Keratinocyte (primary cell): ENCODE data around the gene ANGEL1. TPM values are rescaled to one million over a fixed set of nuclear protein-coding genes. Genes with fewer than 3 reads are reported as not detected.

Experiments
- DNase-seq: peaks from one replicate; pipeline ENCODE4 v3.0.0-alpha.2; 2011; ENCODE audit warnings: low read depth, missing footprints, low spot score
- FAIRE-seq: peaks from 2 replicates; lab custom pipeline; 2011; peaks lifted over from hg19 to GRCh38; lab: Jason Lieb, UNC
- H2AFZ ChIP-seq: 2 replicates; pipeline ENCODE4 v1.6.0; 2012; ENCODE audit warnings: low read length, control low read depth, inconsistent platforms; ENCODE audit not compliant: control insufficient read depth
- H3K27ac ChIP-seq: 2 replicates; pipeline ENCODE4 v1.5.1; 2011; ENCODE audit warnings: low read length; ENCODE audit not compliant: control insufficient read depth, insufficient read depth
- H3K27me3 ChIP-seq: 3 replicates; pipeline ENCODE4 v1.6.0; 2011; ENCODE audit warnings: low read length; ENCODE audit not compliant: control insufficient read depth, insufficient read depth; ENCODE audit errors: extremely low read depth
- H3K36me3 ChIP-seq, 2 experiments: 2 replicates in 1 of 2; 3 replicates in 1 of 2; pipeline ENCODE4 v1.5.1; 2011; ENCODE audit warnings: low read length in 2 of 2, mild to moderate bottlenecking in 1 of 2; ENCODE audit not compliant: control insufficient read depth in 2 of 2, insufficient read depth in 2 of 2; ENCODE audit errors: extremely low read depth in 1 of 2
- H3K4me1 ChIP-seq: 3 replicates; pipeline ENCODE4 v1.5.1; 2011; ENCODE audit warnings: low read length; ENCODE audit not compliant: control insufficient read depth, insufficient read depth; ENCODE audit errors: extremely low read depth
- H3K4me2 ChIP-seq: 3 replicates; pipeline ENCODE4 v1.6.0; 2011; ENCODE audit warnings: low read depth, low read length; ENCODE audit not compliant: control insufficient read depth, insufficient read depth; ENCODE audit errors: extremely low read depth
- H3K4me3 ChIP-seq, 3 experiments: fragments of 200-600 bp in 1 of 3; sonication (generic) in 1 of 3; 2 replicates in 2 of 3; 3 replicates in 1 of 3; pipeline ENCODE4 v1.5.1; 2011 to 2016; ENCODE audit warnings: low read length in 3 of 3, mild to moderate bottlenecking in 3 of 3, control low read depth in 2 of 3, inconsistent platforms in 1 of 3, low read depth in 1 of 3, mixed read lengths in 1 of 3, mixed run types in 1 of 3, moderate library complexity in 1 of 3; ENCODE audit not compliant: control insufficient read depth in 2 of 3, insufficient read depth in 2 of 3; ENCODE audit errors: extremely low read depth in 1 of 3
- H3K79me2 ChIP-seq: 2 replicates; pipeline ENCODE4 v1.6.0; 2012; ENCODE audit warnings: low read length; ENCODE audit not compliant: control insufficient read depth, insufficient read depth
- H3K9ac ChIP-seq: 3 replicates; pipeline ENCODE4 v1.6.0; 2011; ENCODE audit warnings: low read length; ENCODE audit not compliant: control insufficient read depth, insufficient read depth; ENCODE audit errors: extremely low read depth
- H3K9me1 ChIP-seq: 3 replicates; pipeline ENCODE4 v1.6.0; 2011; ENCODE audit warnings: low read length; ENCODE audit not compliant: control insufficient read depth, insufficient read depth; ENCODE audit errors: extremely low read depth
- H3K9me3 ChIP-seq: 2 replicates; pipeline ENCODE4 v1.5.1; 2012; ENCODE audit warnings: low read depth, low read length; ENCODE audit not compliant: control insufficient read depth
- H4K20me1 ChIP-seq: 3 replicates; pipeline ENCODE4 v1.6.0; 2011; ENCODE audit warnings: low read length; ENCODE audit not compliant: control insufficient read depth, insufficient read depth; ENCODE audit errors: extremely low read depth
- CTCF ChIP-seq, 3 experiments: IDR thresholded peaks in 1 of 3; conservative IDR thresholded peaks in 1 of 3; optimal IDR thresholded peaks in 1 of 3; 2 replicates in 2 of 3; 3 replicates in 1 of 3; pipeline versions ENCODE3 to v1.5.1; 2011; ENCODE audit warnings: low read length in 3 of 3, mild to moderate bottlenecking in 3 of 3, moderate library complexity in 2 of 3, control low read depth in 1 of 3, inconsistent platforms in 1 of 3; ENCODE audit not compliant: insufficient read depth in 2 of 3; ENCODE audit errors: extremely low read depth in 1 of 3
- EZH2 ChIP-seq: IDR thresholded peaks from one replicate; pipeline ENCODE4 v1.6.1; 2012; ENCODE audit warnings: inconsistent platforms, mild to moderate bottlenecking, low read length, moderate library complexity
- dilution Hi-C: fragments of 300-500 bp; cut with MboI; formaldehyde crosslinking; loops from one replicate; pipeline ENCODE4 v1.7.0; 2020; ENCODE audit warnings: low sequenced_read_pairs; ENCODE audit not compliant: extremely low pct_ligation_motif_present
- polyA plus RNA-seq, 5 experiments: library from polyadenylated mRNA; depleted of rRNA in 3 of 5; stranded (reverse) in 3 of 5; stranded (forward) in 1 of 5; unstranded in 1 of 5; fragments of >200 nt; gene quantifications; 1 replicate in 1 of 5; 2 replicates in 3 of 5; 3 replicates in 1 of 5; pipeline versions ENCODE4 v1.2.1 to v1.2.3, GENCODE V29; 2011 to 2012; ENCODE audit warnings: missing spikeins in 2 of 5, low read depth in 1 of 5, low replicate concordance in 1 of 5

The ANGEL1 gene
- polyA plus RNA-seq, 1 donor (not counting 4 experiments of a cell fraction or from before 2014, with no cell fraction given) = 13.0 TPM

- H3K36me3 ChIP-seq = no peaks in the 10 kb centered on the region
- dilution Hi-C loops = no loop called here
- H3K9ac ChIP-seq = no peak overlapping the region
- H3K4me3 ChIP-seq = no peak overlapping the region
- DNase-seq = no peak
- no peaks in the 10 kb centered on the region for H3K4me1 ChIP-seq
- no peak overlapping the region for H3K27ac ChIP-seq
- no peak overlapping the region for H2AFZ ChIP-seq
- H3K9me1 ChIP-seq = no peaks in the 10 kb centered on the region
- no peaks in the 10 kb centered on the region for H3K27me3 ChIP-seq
- H3K4me2 ChIP-seq = no peak overlapping the region
- no peaks in the 10 kb centered on the region for H3K9me3 ChIP-seq
- TF ChIP-seq CTCF (optimal IDR thresholded peaks at IDR 0.05 in 1 of 3, IDR thresholded peaks at IDR 0.05 in 1 of 3, conservative IDR thresholded peaks at IDR 0.05 in 1 of 3; ENCODE audit: extremely low read depth in 1 of 3, insufficient read depth in 2 of 3, low read length in 3 of 3) (no peak), EZH2 (no peak)
- H3K79me2 ChIP-seq = no peaks in the 10 kb centered on the region
- H4K20me1 ChIP-seq = no peaks in the 10 kb centered on the region
- no peak for FAIRE-seq
Measured at GRCh38 chr14:76856769-76857168, 44.1 kb upstream of the ANGEL1 start.

- H3K4me1 ChIP-seq = no peaks in the 10 kb centered on the region
- no peak overlapping the region for H3K9ac ChIP-seq
- no peaks in the 10 kb centered on the region for H3K9me3 ChIP-seq
- no peak overlapping the region for H3K4me2 ChIP-seq
- DNase-seq (no peak), FAIRE-seq (no peak)
- no peaks in the 10 kb centered on the region for H4K20me1 ChIP-seq
- no peaks in the 10 kb centered on the region for H3K36me3 ChIP-seq
- no peak overlapping the region for H2AFZ ChIP-seq
- no peaks in the 10 kb centered on the region for H3K79me2 ChIP-seq
- H3K27me3 ChIP-seq = no peaks in the 10 kb centered on the region
- H3K27ac ChIP-seq = no peak overlapping the region
- H3K9me1 ChIP-seq = no peaks in the 10 kb centered on the region
- no peak for TF ChIP-seq CTCF (optimal IDR thresholded peaks at IDR 0.05 in 1 of 3, IDR thresholded peaks at IDR 0.05 in 1 of 3, conservative IDR thresholded peaks at IDR 0.05 in 1 of 3; ENCODE audit: extremely low read depth in 1 of 3, insufficient read depth in 2 of 3, low read length in 3 of 3)
- no peak for TF ChIP-seq EZH2
- dilution Hi-C loops = no loop called here
- H3K4me3 ChIP-seq = no peak overlapping the region
Measured at GRCh38 chr14:76855066-76855465, 42.4 kb upstream of the ANGEL1 start.
